Kidney capillary endothelial cell (primary cell): ENCODE measurements around the gene UNC5CL.
"Not testable (repeated sequence)": the region's sequence is repeated elsewhere in the genome, so short reads cannot be mapped to it uniquely, and the experiment has no call there.

Source experiments
- DNase-seq: peaks from one replicate; pipeline ENCODE4 v3.0.0-alpha.2; 2018; ENCODE audit warnings: low spot score

Gene UNC5CL

GRCh38 chr6:41037107-41037900 is 1.7 kb downstream of the UNC5CL start:
- DNase-seq, result no peak

GRCh38 chr6:41036601-41037000 is 2.4 kb downstream of the UNC5CL start:
- no peak for DNase-seq

- no peak for DNase-seq
Measured at GRCh38 chr6:41036186-41036585, 2.8 kb downstream of the UNC5CL start.

- DNase-seq, result no peak
Measured at GRCh38 chr6:41033776-41034175, 5.2 kb downstream of the UNC5CL start.

GRCh38 chr6:41032830-41033229 is 6.2 kb downstream of the UNC5CL start:
- DNase-seq, result no peak

GRCh38 chr6:41028561-41029412 is 10.2 kb downstream of the UNC5CL start:
- peak; percentile 13 for DNase-seq

- DNase-seq, result peak; percentile 70
Measured at GRCh38 chr6:41027799-41028560, 11.0 kb downstream of the UNC5CL start.

- DNase-seq, result no peak
Measured at GRCh38 chr6:41027241-41027640, 11.8 kb downstream of the UNC5CL start.

- DNase-seq, result no peak
Measured at GRCh38 chr6:41025966-41026530, 13.0 kb downstream of the UNC5CL start.

- no peak for DNase-seq
Measured at GRCh38 chr6:41023114-41023513, 15.9 kb downstream of the UNC5CL start.

- no peak for DNase-seq
Measured at GRCh38 chr6:41022294-41022693, 16.7 kb downstream of the UNC5CL start.

- DNase-seq, result no peak
Measured at GRCh38 chr6:41021832-41022231, 17.2 kb downstream of the UNC5CL start.

- DNase-seq, result no peak
Measured at GRCh38 chr6:41017663-41018062, 21.4 kb downstream of the UNC5CL start.

GRCh38 chr6:41015860-41016259 is 23.2 kb downstream of the UNC5CL start:
- not testable (repeated sequence) for DNase-seq

- no peak for DNase-seq
Measured at GRCh38 chr6:41014780-41015179, 24.2 kb downstream of the UNC5CL start.

GRCh38 chr6:41013466-41014153 is 25.4 kb downstream of the UNC5CL start:
- no peak for DNase-seq

GRCh38 chr6:41011673-41012072 is 27.3 kb downstream of the UNC5CL start:
- DNase-seq, result no peak

GRCh38 chr6:41009669-41010068 is 29.4 kb downstream of the UNC5CL start:
- DNase-seq, result no peak

- DNase-seq, result no peak
Measured at GRCh38 chr6:41008011-41008410, 31.0 kb downstream of the UNC5CL start.

- DNase-seq, result not testable (repeated sequence)
Measured at GRCh38 chr6:41006980-41007379, 32.0 kb downstream of the UNC5CL start.

- DNase-seq, result peak; percentile 44
Measured at GRCh38 chr6:41006217-41006616, 32.8 kb downstream of the UNC5CL start.
